ENCODE measurements around the gene ADORA1. TPM values are rescaled to one million over a fixed set of nuclear protein-coding genes. Genes with fewer than 3 reads are reported as not detected.

The ADORA1 gene
- total RNA-seq, 2 donors from 2014 or later = 0.27 to 47.3 TPM

GRCh38 chr1:203140743-203141520, 13.4 kb downstream of the ADORA1 start:
- Histone ChIP-seq H3K27ac (no peak overlapping the region), H3K27me3 (replicated peaks; ENCODE audit: insufficient read depth) (no peaks in the 10 kb centered on the region), H3K36me3 (no peaks in the 10 kb centered on the region), H3K9me3 (no peaks in the 10 kb centered on the region), H3K4me1 (replicated peaks) (no peaks in the 10 kb centered on the region), H3K4me3 (no peak overlapping the region)
- intact Hi-C loops (cut with DNase I) = no loop called here
- no peak for DNase-seq (ENCODE audit: low spot score)
- TF ChIP-seq POLR2AphosphoS5 (IDR thresholded peaks at IDR 0.05) = no peak
- TF ChIP-seq CTCF (IDR thresholded peaks at IDR 0.05) = no peak
- TF ChIP-seq POLR2A (IDR thresholded peaks at IDR 0.05) = no peak
- WGBS = 61% methylated on average over 4 of the region's 5 CpGs

- DNase-seq (ENCODE audit: low spot score) = no peak
- no peaks in the 10 kb centered on the region for H3K9me3 ChIP-seq
- intact Hi-C loops (cut with DNase I) = no loop called here
Measured at GRCh38 chr1:203142124-203142523, 14.6 kb downstream of the ADORA1 start.

GRCh38 chr1:203142684-203143408, 15.3 kb downstream of the ADORA1 start:
- intact Hi-C loops (cut with DNase I) = no loop called here
- Histone ChIP-seq H3K27me3 (replicated peaks; ENCODE audit: insufficient read depth) (no peaks in the 10 kb centered on the region), H3K4me3 (no peak overlapping the region), H3K36me3 (no peaks in the 10 kb centered on the region), H3K9me3 (no peaks in the 10 kb centered on the region), H3K27ac (no peak overlapping the region), H3K4me1 (replicated peaks) (no peaks in the 10 kb centered on the region)
- DNase-seq (ENCODE audit: low spot score) = no peak
- WGBS = 79% methylated on average over 5 of the region's 5 CpGs
- no peak for TF ChIP-seq POLR2AphosphoS5 (IDR thresholded peaks at IDR 0.05)
- TF ChIP-seq POLR2A (IDR thresholded peaks at IDR 0.05) = no peak
- no peak for TF ChIP-seq CTCF (IDR thresholded peaks at IDR 0.05)

More at GRCh38 chr1:203142124-203142523, 14.6 kb downstream of the ADORA1 start:
- TF ChIP-seq POLR2AphosphoS5 (IDR thresholded peaks at IDR 0.05) (no peak), CTCF (IDR thresholded peaks at IDR 0.05) (no peak), POLR2A (IDR thresholded peaks at IDR 0.05) (no peak)
- no peak overlapping the region for H3K4me3 ChIP-seq
- no peaks in the 10 kb centered on the region for H3K27me3 ChIP-seq (replicated peaks; ENCODE audit: insufficient read depth)
- 90% methylated on average over 6 of the region's 6 CpGs for WGBS
- H3K27ac ChIP-seq = no peak overlapping the region
- no peaks in the 10 kb centered on the region for H3K36me3 ChIP-seq
- no peaks in the 10 kb centered on the region for H3K4me1 ChIP-seq (replicated peaks)

- intact Hi-C loops (cut with DNase I) = no loop called here
- H3K27ac ChIP-seq = no peak overlapping the region
- no peaks in the 10 kb centered on the region for H3K4me1 ChIP-seq (replicated peaks)
- H3K4me3 ChIP-seq = no peak overlapping the region
- H3K9me3 ChIP-seq = no peaks in the 10 kb centered on the region
- no peak for DNase-seq (ENCODE audit: low spot score)
- no peaks in the 10 kb centered on the region for H3K36me3 ChIP-seq
- 74% methylated on average over 11 of the region's 11 CpGs for WGBS
- no peaks in the 10 kb centered on the region for H3K27me3 ChIP-seq (replicated peaks; ENCODE audit: insufficient read depth)
- TF ChIP-seq CTCF (IDR thresholded peaks at IDR 0.05) (no peak), POLR2A (IDR thresholded peaks at IDR 0.05) (no peak), POLR2AphosphoS5 (IDR thresholded peaks at IDR 0.05) (no peak)
Measured at GRCh38 chr1:203143641-203144040, 16.1 kb downstream of the ADORA1 start.

Measured in prostate gland (tissue), 2 donors.